ENCODE data around the gene NOS1AP.

Gene NOS1AP

GRCh38 chr1:162091681-162092524, 22.4 kb downstream of the NOS1AP start:
- DNase-seq = no peak

- DNase-seq = no peak
These were observed 23.6 kb downstream of the NOS1AP start for GRCh38 chr1:162093095-162093494.

- no peak for DNase-seq
These were observed 24.8 kb downstream of the NOS1AP start for GRCh38 chr1:162094271-162094670.

GRCh38 chr1:162094723-162095122, 25.2 kb downstream of the NOS1AP start:
- DNase-seq = no peak

GRCh38 chr1:162107911-162108310, 38.4 kb downstream of the NOS1AP start:
- no peak for DNase-seq

- DNase-seq = no peak
These were observed 38.9 kb downstream of the NOS1AP start for GRCh38 chr1:162108426-162108825.

GRCh38 chr1:162110910-162111309, 41.4 kb downstream of the NOS1AP start:
- no peak for DNase-seq

GRCh38 chr1:162111572-162111971, 42.1 kb downstream of the NOS1AP start:
- no peak for DNase-seq

- DNase-seq = no peak
These were observed 43.9 kb downstream of the NOS1AP start for GRCh38 chr1:162113419-162113818.

GRCh38 chr1:162117039-162117774, 47.7 kb downstream of the NOS1AP start:
- DNase-seq = no peak

GRCh38 chr1:162118063-162118462, 48.6 kb downstream of the NOS1AP start:
- DNase-seq = no peak

- no peak for DNase-seq
These were observed 59.3 kb downstream of the NOS1AP start for GRCh38 chr1:162128693-162129356.

GRCh38 chr1:162130308-162130707, 60.8 kb downstream of the NOS1AP start:
- no peak for DNase-seq

GRCh38 chr1:162131400-162132321, 62.2 kb downstream of the NOS1AP start:
- DNase-seq = no peak

- DNase-seq = no peak
These were observed 64.1 kb downstream of the NOS1AP start for GRCh38 chr1:162133566-162133965.

- DNase-seq = no peak
These were observed 65.2 kb downstream of the NOS1AP start for GRCh38 chr1:162134646-162135045.

- DNase-seq = no peak
These were observed 65.8 kb downstream of the NOS1AP start for GRCh38 chr1:162135271-162135775.

GRCh38 chr1:162136760-162137159, 67.3 kb downstream of the NOS1AP start:
- peak; percentile 48 for DNase-seq

GRCh38 chr1:162137179-162137960, 67.9 kb downstream of the NOS1AP start:
- no peak for DNase-seq

GRCh38 chr1:162138112-162138511, 68.6 kb downstream of the NOS1AP start:
- DNase-seq = no peak

GRCh38 chr1:162138599-162139181, 69.2 kb downstream of the NOS1AP start:
- DNase-seq = no peak
